Mesendoderm (in vitro differentiated cells): ENCODE measurements around the gene MTA1.

ENCODE experiments used
- DNase-seq: peaks from one replicate; pipeline ENCODE4 v3.0.0; 2013
- H2AK5ac ChIP-seq: 2 replicates; pipeline ENCODE4 v1.6.1; 2013; ENCODE audit warnings: low read length, inconsistent platforms
- H2BK120ac ChIP-seq: 2 replicates; pipeline ENCODE4 v1.6.1; 2013; ENCODE audit warnings: low read depth, mild to moderate bottlenecking, low read length, moderate library complexity, mixed read lengths
- H2BK15ac ChIP-seq: replicated peaks from 2 replicates; pipeline ENCODE4 v1.6.1; 2013; ENCODE audit warnings: low read depth, mild to moderate bottlenecking, moderate library complexity
- H2BK5ac ChIP-seq: 2 replicates; pipeline ENCODE4 v1.6.1; 2013; ENCODE audit warnings: low read length, inconsistent platforms
- H3K18ac ChIP-seq: 2 replicates; pipeline ENCODE4 v1.6.1; 2013; ENCODE audit warnings: mild to moderate bottlenecking, low read length, mixed read lengths
- H3K23ac ChIP-seq: one replicate; pipeline ENCODE4 v1.6.1; 2013; ENCODE audit warnings: low read length
- H3K27ac ChIP-seq: 2 replicates; pipeline ENCODE4 v1.5.1; 2013; ENCODE audit warnings: low read depth, mild to moderate bottlenecking, inconsistent platforms, low read length, moderate library complexity
- H3K27me3 ChIP-seq: 2 replicates; pipeline ENCODE4 v1.6.1; 2013; ENCODE audit warnings: low read length, control low read depth, mild to moderate bottlenecking, inconsistent platforms; ENCODE audit not compliant: insufficient read depth, poor library complexity
- H3K36me3 ChIP-seq: 2 replicates; pipeline ENCODE4 v1.6.1; 2013; ENCODE audit warnings: low read length, inconsistent platforms; ENCODE audit not compliant: control insufficient read depth, insufficient read depth
- H3K4ac ChIP-seq: one replicate; pipeline ENCODE4 v1.6.1; 2013; ENCODE audit warnings: low read depth, mild to moderate bottlenecking, low read length, moderate library complexity
- H3K4me1 ChIP-seq: 2 replicates; pipeline ENCODE4 v1.6.1; 2013; ENCODE audit warnings: low read depth, low read length, inconsistent platforms; ENCODE audit not compliant: control insufficient read depth
- H3K4me2 ChIP-seq: 2 replicates; pipeline ENCODE4 v1.6.1; 2013; ENCODE audit warnings: low read length
- H3K4me3 ChIP-seq: 2 replicates; pipeline ENCODE4 v1.5.1; 2013; ENCODE audit warnings: mild to moderate bottlenecking, low read length
- H3K56ac ChIP-seq: one replicate; pipeline ENCODE4 v1.6.1; 2013; ENCODE audit warnings: low read length
- H3K79me1 ChIP-seq: 2 replicates; pipeline ENCODE4 v1.6.1; 2013; ENCODE audit warnings: low read length, inconsistent platforms
- H3K79me2 ChIP-seq: 2 replicates; pipeline ENCODE4 v1.6.1; 2013; ENCODE audit warnings: mild to moderate bottlenecking, low read length; ENCODE audit not compliant: control insufficient read depth, insufficient read depth
- H3K9ac ChIP-seq: 2 replicates; pipeline ENCODE4 v1.6.1; 2013; ENCODE audit warnings: low read length, inconsistent platforms
- H4K5ac ChIP-seq: one replicate; pipeline ENCODE4 v1.6.1; 2013; ENCODE audit warnings: low read length
- H4K8ac ChIP-seq: one replicate; pipeline ENCODE4 v1.6.1; 2013; ENCODE audit warnings: low read depth, mild to moderate bottlenecking, control low read depth, low read length, moderate library complexity
- WGBS: extraction: QIAGEN DNeasy Blood & Tissue Kit; methylation state at CpG from one replicate; pipeline ENCODE4 v1.1.7; 2013; ENCODE audit warnings: low lambda C conversion rate, missing lambda C conversion rate; ENCODE audit not compliant: insufficient coverage; ENCODE audit errors: extremely low coverage; 5-methylcytosine and 5-hydroxymethylcytosine counted together

The MTA1 gene

GRCh38 chr14:105495990-105496830 is 76.6 kb downstream of the MTA1 start:
- Histone ChIP-seq H3K4me1 (no peaks in the 10 kb centered on the region), H3K27me3 (no peaks in the 10 kb centered on the region), H3K4me2 (no peak overlapping the region), H4K8ac (no peak overlapping the region), H3K4ac (no peak overlapping the region), H3K9ac (no peak overlapping the region), H2AK5ac (no peak overlapping the region), H3K23ac (no peak overlapping the region), H3K4me3 (no peak overlapping the region), H3K56ac (no peak overlapping the region), H3K36me3 (no peaks in the 10 kb centered on the region), H2BK120ac (no peak overlapping the region), H2BK5ac (no peak overlapping the region), H4K5ac (no peak overlapping the region), H3K79me2 (no peaks in the 10 kb centered on the region), H3K79me1 (no peaks in the 10 kb centered on the region), H3K27ac (no peak overlapping the region), H3K18ac (no peak overlapping the region), H2BK15ac (no peak overlapping the region)
- no CpG with 5 or more reads among the region's 18 CpGs for WGBS
- DNase-seq, result no peak

- no CpG with 5 or more reads among the region's 32 CpGs for WGBS
- no peak overlapping the region for H4K8ac ChIP-seq
- H3K23ac ChIP-seq, result no peak overlapping the region
- H3K4ac ChIP-seq, result no peak overlapping the region
- H3K79me1 ChIP-seq, result no peaks in the 10 kb centered on the region
- no peak overlapping the region for H3K9ac ChIP-seq
- H3K79me2 ChIP-seq, result no peaks in the 10 kb centered on the region
- no peak overlapping the region for H2BK120ac ChIP-seq
- H3K4me2 ChIP-seq, result no peak overlapping the region
- no peaks in the 10 kb centered on the region for H3K36me3 ChIP-seq
- H3K56ac ChIP-seq, result no peak overlapping the region
- no peak overlapping the region for H3K18ac ChIP-seq
- no peak for DNase-seq
- H4K5ac ChIP-seq, result no peak overlapping the region
- H2BK15ac ChIP-seq, result no peak overlapping the region
- H3K27me3 ChIP-seq, result no peaks in the 10 kb centered on the region
- H3K27ac ChIP-seq, result no peak overlapping the region
- H2BK5ac ChIP-seq, result no peak overlapping the region
- no peak overlapping the region for H3K4me3 ChIP-seq
- H3K4me1 ChIP-seq, result no peaks in the 10 kb centered on the region
- H2AK5ac ChIP-seq, result no peak overlapping the region
These were observed 77.4 kb downstream of the MTA1 start for GRCh38 chr14:105496831-105497591.

- no CpG with 5 or more reads among the region's 31 CpGs for WGBS
- no peak overlapping the region for H2BK15ac ChIP-seq
- no peaks in the 10 kb centered on the region for H3K79me2 ChIP-seq
- no peak overlapping the region for H3K4me2 ChIP-seq
- H3K18ac ChIP-seq, result no peak overlapping the region
- H2BK5ac ChIP-seq, result no peak overlapping the region
- no peak overlapping the region for H2AK5ac ChIP-seq
- no peak overlapping the region for H3K4me3 ChIP-seq
- H3K4ac ChIP-seq, result no peak overlapping the region
- H3K23ac ChIP-seq, result no peak overlapping the region
- H4K5ac ChIP-seq, result no peak overlapping the region
- H3K79me1 ChIP-seq, result no peaks in the 10 kb centered on the region
- no peak overlapping the region for H3K9ac ChIP-seq
- H3K27ac ChIP-seq, result no peak overlapping the region
- H3K4me1 ChIP-seq, result no peaks in the 10 kb centered on the region
- no peaks in the 10 kb centered on the region for H3K36me3 ChIP-seq
- no peak overlapping the region for H4K8ac ChIP-seq
- no peaks in the 10 kb centered on the region for H3K27me3 ChIP-seq
- DNase-seq, result no peak
- H3K56ac ChIP-seq, result no peak overlapping the region
- H2BK120ac ChIP-seq, result no peak overlapping the region
These were observed 78.2 kb downstream of the MTA1 start for GRCh38 chr14:105497671-105498429.

GRCh38 chr14:105498430-105499255 is 79.0 kb downstream of the MTA1 start:
- no peak overlapping the region for H2BK15ac ChIP-seq
- no peak overlapping the region for H4K8ac ChIP-seq
- H3K27ac ChIP-seq, result no peak overlapping the region
- no peak overlapping the region for H4K5ac ChIP-seq
- H3K9ac ChIP-seq, result no peak overlapping the region
- H3K79me1 ChIP-seq, result no peaks in the 10 kb centered on the region
- no peaks in the 10 kb centered on the region for H3K79me2 ChIP-seq
- WGBS, result no CpG with 5 or more reads among the region's 36 CpGs
- H2BK5ac ChIP-seq, result no peak overlapping the region
- no peaks in the 10 kb centered on the region for H3K36me3 ChIP-seq
- H3K4me3 ChIP-seq, result no peak overlapping the region
- no peaks in the 10 kb centered on the region for H3K27me3 ChIP-seq
- no peak overlapping the region for H2AK5ac ChIP-seq
- no peaks in the 10 kb centered on the region for H3K4me1 ChIP-seq
- H3K18ac ChIP-seq, result no peak overlapping the region
- H3K56ac ChIP-seq, result no peak overlapping the region
- H3K4me2 ChIP-seq, result no peak overlapping the region
- no peak overlapping the region for H3K4ac ChIP-seq
- H3K23ac ChIP-seq, result no peak overlapping the region
- DNase-seq, result no peak
- H2BK120ac ChIP-seq, result no peak overlapping the region

- Histone ChIP-seq H3K4me3 (no peak overlapping the region), H3K9ac (no peak overlapping the region), H3K4me1 (no peaks in the 10 kb centered on the region), H3K27ac (no peak overlapping the region), H3K79me2 (no peaks in the 10 kb centered on the region), H2BK120ac (no peak overlapping the region), H3K18ac (no peak overlapping the region), H3K36me3 (no peaks in the 10 kb centered on the region), H3K56ac (no peak overlapping the region), H4K8ac (no peak overlapping the region), H3K27me3 (no peaks in the 10 kb centered on the region), H3K79me1 (no peaks in the 10 kb centered on the region), H2BK15ac (no peak overlapping the region), H3K23ac (no peak overlapping the region), H3K4ac (no peak overlapping the region), H4K5ac (no peak overlapping the region), H3K4me2 (no peak overlapping the region), H2AK5ac (no peak overlapping the region), H2BK5ac (no peak overlapping the region)
- no CpG with 5 or more reads among the region's 27 CpGs for WGBS
- DNase-seq, result no peak
These were observed 79.8 kb downstream of the MTA1 start for GRCh38 chr14:105499256-105500035.
